Measurements from ENCODE around the gene RAX2.

DNA sequence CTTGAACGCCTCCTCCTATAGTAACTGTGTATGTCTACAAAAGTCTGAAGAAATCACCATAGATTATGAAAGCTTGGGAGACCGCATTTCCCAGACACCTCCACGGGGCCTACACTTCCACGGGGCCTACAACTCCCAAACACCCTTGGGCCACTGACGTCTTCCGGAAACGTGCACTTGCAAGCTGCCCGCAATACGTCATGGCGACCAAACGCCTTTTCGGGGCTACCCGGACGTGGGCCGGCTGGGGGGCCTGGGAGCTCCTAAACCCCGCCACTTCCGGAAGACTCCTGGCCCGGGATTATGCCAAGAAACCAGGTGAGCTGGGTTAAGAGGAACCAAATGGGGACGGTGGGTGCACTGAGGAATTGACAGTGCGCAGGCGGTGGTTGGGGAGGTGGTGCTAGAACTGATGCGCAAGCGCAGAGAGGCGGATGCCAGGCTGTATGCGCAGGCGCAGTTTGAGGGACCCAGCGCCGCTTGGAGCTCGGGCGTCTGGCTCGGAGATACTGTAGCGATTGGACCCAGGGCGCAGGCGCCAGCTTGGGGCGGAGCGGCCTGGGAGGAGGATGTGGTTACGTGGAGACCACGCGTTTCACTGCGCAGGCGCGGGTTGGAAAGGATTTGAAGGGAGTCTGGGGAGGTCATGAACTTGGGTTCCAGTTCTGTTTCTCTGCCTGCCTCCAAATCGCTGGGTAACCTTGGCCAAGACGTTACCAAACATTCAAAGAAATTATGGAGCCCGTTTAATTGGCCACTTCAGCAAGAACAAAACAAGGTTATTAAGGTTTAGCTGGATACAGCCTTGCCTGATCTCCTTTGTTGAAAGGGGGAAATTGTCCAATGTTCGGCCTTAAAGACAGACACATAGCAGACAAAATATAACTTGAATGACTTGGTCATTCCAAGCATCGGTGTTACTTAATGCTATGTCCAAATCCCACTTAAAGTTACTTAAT is 9.2 kb downstream of the RAX2 start, which contains the start of gene MRPL54:
- no peak for TF ChIP-seq ETV6 (CRISPR knock-in tag; conservative IDR thresholded peaks at IDR 0.05)
- TF ChIP-seq PRDM10 (CRISPR knock-in tag; IDR thresholded peaks at IDR 0.05; ENCODE audit: low read depth): peak; percentile 69; the same call in 1 of the 2 replicates
- TF ChIP-seq IRF1 (CRISPR knock-in tag; IDR thresholded peaks at IDR 0.05; ENCODE audit: low read depth): no peak
- TF ChIP-seq, protein P1, sequence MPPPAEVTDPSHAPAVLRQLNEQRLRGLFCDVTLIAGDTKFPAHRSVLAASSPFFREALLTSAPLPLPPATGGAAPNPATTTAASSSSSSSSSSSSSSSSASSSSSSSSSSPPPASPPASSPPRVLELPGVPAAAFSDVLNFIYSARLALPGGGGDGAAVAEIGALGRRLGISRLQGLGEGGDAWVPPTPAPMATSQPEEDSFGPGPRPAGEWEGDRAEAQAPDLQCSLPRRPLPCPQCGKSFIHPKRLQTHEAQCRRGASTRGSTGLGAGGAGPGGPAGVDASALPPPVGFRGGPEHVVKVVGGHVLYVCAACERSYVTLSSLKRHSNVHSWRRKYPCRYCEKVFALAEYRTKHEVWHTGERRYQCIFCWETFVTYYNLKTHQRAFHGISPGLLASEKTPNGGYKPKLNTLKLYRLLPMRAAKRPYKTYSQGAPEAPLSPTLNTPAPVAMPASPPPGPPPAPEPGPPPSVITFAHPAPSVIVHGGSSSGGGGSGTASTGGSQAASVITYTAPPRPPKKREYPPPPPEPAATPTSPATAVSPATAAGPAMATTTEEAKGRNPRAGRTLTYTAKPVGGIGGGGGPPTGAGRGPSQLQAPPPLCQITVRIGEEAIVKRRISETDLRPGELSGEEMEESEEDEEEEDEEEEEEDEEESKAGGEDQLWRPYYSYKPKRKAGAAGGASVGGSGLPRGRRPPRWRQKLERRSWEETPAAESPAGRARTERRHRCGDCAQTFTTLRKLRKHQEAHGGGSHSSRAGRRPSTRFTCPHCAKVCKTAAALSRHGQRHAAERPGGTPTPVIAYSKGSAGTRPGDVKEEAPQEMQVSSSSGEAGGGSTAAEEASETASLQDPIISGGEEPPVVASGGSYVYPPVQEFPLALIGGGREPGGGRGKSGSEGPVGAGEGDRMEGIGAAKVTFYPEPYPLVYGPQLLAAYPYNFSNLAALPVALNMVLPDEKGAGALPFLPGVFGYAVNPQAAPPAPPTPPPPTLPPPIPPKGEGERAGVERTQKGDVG (CRISPR knock-in tag; IDR thresholded peaks at IDR 0.05; ENCODE audit: borderline replicate concordance): no peak
- TF ChIP-seq, protein P2, sequence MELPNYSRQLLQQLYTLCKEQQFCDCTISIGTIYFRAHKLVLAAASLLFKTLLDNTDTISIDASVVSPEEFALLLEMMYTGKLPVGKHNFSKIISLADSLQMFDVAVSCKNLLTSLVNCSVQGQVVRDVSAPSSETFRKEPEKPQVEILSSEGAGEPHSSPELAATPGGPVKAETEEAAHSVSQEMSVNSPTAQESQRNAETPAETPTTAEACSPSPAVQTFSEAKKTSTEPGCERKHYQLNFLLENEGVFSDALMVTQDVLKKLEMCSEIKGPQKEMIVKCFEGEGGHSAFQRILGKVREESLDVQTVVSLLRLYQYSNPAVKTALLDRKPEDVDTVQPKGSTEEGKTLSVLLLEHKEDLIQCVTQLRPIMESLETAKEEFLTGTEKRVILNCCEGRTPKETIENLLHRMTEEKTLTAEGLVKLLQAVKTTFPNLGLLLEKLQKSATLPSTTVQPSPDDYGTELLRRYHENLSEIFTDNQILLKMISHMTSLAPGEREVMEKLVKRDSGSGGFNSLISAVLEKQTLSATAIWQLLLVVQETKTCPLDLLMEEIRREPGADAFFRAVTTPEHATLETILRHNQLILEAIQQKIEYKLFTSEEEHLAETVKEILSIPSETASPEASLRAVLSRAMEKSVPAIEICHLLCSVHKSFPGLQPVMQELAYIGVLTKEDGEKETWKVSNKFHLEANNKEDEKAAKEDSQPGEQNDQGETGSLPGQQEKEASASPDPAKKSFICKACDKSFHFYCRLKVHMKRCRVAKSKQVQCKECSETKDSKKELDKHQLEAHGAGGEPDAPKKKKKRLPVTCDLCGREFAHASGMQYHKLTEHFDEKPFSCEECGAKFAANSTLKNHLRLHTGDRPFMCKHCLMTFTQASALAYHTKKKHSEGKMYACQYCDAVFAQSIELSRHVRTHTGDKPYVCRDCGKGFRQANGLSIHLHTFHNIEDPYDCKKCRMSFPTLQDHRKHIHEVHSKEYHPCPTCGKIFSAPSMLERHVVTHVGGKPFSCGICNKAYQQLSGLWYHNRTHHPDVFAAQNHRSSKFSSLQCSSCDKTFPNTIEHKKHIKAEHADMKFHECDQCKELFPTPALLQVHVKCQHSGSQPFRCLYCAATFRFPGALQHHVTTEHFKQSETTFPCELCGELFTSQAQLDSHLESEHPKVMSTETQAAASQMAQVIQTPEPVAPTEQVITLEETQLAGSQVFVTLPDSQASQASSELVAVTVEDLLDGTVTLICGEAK (IDR thresholded peaks at IDR 0.05): no peak
- TF ChIP-seq, protein P2 (CRISPR knock-in tag; IDR thresholded peaks at IDR 0.05): no peak
- TF ChIP-seq RARG (CRISPR knock-in tag; IDR thresholded peaks at IDR 0.05; ENCODE audit: low read depth): no peak
- TF ChIP-seq SIX1 (CRISPR knock-in tag; IDR thresholded peaks at IDR 0.05; ENCODE audit: borderline replicate concordance): no peak
- TF ChIP-seq ZNF251 (CRISPR knock-in tag; IDR thresholded peaks at IDR 0.05): no peak
